Transverse colon (tissue), 4 donors: ENCODE measurements around the gene KCNN3. TPM values are rescaled to one million over a fixed set of nuclear protein-coding genes. Genes with fewer than 3 reads are reported as not detected.

ENCODE experiments used
- DNase-seq: peaks from one replicate; pipeline ENCODE4 v3.0.0-alpha.2; 2019
- H3K27ac ChIP-seq, 4 donors: fragments of 200-600 bp; sonication (generic); 2 replicates each; pipeline ENCODE4 v1.5.1; 2016 to 2018; ENCODE audit warnings: inconsistent platforms in 4 of 4
- H3K27me3 ChIP-seq: fragments of 200-600 bp; sonication (generic); 2 replicates; pipeline ENCODE4 v1.5.1; 2017; ENCODE audit warnings: inconsistent platforms
- H3K36me3 ChIP-seq, 4 donors: fragments of 200-600 bp; sonication (generic); 2 replicates each; pipeline ENCODE4 v1.5.1; 2017 to 2019; ENCODE audit warnings: inconsistent platforms in 4 of 4
- H3K4me1 ChIP-seq, 4 donors: fragments of 200-600 bp; sonication (generic); 2 replicates each; pipeline ENCODE4 v1.5.1; 2017 to 2020; ENCODE audit warnings: inconsistent platforms in 4 of 4
- H3K4me3 ChIP-seq, 4 donors: fragments of 200-600 bp; sonication (generic); 1 replicate in 1 of 4; 2 replicates in 3 of 4; pipeline versions ENCODE4 v1.5.1 to v1.6.1; 2017 to 2019; ENCODE audit warnings: inconsistent platforms in 4 of 4
- H3K9me3 ChIP-seq, 2 donors: fragments of 200-600 bp; sonication (generic); 2 replicates each; pipeline ENCODE4 v1.5.1; 2017 to 2019; ENCODE audit warnings: inconsistent platforms in 2 of 2
- CTCF ChIP-seq, 5 experiments: fragments of 200-600 bp in 3 of 5; fragments of 450-650 bp in 2 of 5; sonication (generic) in 3 of 5; IDR thresholded peaks; 1 replicate in 2 of 5; 2 replicates in 3 of 5; pipeline ENCODE4 v1.5.1; 2016 to 2017; ENCODE audit warnings: antibody characterized with exemption in 5 of 5, inconsistent platforms in 3 of 5, mild to moderate bottlenecking in 2 of 5, moderate library complexity in 1 of 5
- EP300 ChIP-seq: sonication (generic); formaldehyde crosslinking; IDR thresholded peaks from one replicate; pipeline ENCODE4 v1.6.1; 2017; ENCODE audit warnings: antibody characterized with exemption, low read depth
- POLR2A ChIP-seq: fragments of 450-650 bp; IDR thresholded peaks from one replicate; pipeline ENCODE4 v1.6.1; 2016; ENCODE audit warnings: antibody characterized with exemption, mild to moderate bottlenecking, moderate library complexity
- POLR2AphosphoS5 ChIP-seq, 3 donors: sonication (generic); formaldehyde crosslinking; IDR thresholded peaks; one replicate each; pipeline ENCODE4 v1.6.1; 2016; ENCODE audit warnings: antibody characterized with exemption in 3 of 3
- whole genome bisulfite sequencing, 2 donors: methylation state at CpG; one replicate each; pipeline ENCODE4 v1.1.5; 2018; ENCODE audit warnings: low coverage in 1 of 2; 5-methylcytosine and 5-hydroxymethylcytosine counted together
- in situ Hi-C, 4 donors: fragments of 200-750 bp; cut with MboI; loops; one replicate each; pipeline versions ENCODE4 v1.15.0 to v1.15.1; 2017; ENCODE audit warnings: low sequenced_read_pairs in 3 of 4, low pct_ligation_motif_present in 1 of 4, low pct_unique_long_range_greater_than_20kb in 1 of 4
- intact Hi-C: fragments of 100-400 bp; cut with DNase I; formaldehyde crosslinking; loops from one replicate; pipeline ENCODE4 v1.15.1; 2023; ENCODE audit warnings: low total_unique reads
- total RNA-seq, 4 donors: library from RNA; depleted of rRNA; stranded (reverse); fragments of >200 nt; gene quantifications; one replicate each; pipeline ENCODE4 v1.1.0, GENCODE V29; 2016

The KCNN3 gene
- total RNA-seq, 4 donors from 2014 or later = 2.3 to 5.0 (median 3.5) TPM

DNA sequence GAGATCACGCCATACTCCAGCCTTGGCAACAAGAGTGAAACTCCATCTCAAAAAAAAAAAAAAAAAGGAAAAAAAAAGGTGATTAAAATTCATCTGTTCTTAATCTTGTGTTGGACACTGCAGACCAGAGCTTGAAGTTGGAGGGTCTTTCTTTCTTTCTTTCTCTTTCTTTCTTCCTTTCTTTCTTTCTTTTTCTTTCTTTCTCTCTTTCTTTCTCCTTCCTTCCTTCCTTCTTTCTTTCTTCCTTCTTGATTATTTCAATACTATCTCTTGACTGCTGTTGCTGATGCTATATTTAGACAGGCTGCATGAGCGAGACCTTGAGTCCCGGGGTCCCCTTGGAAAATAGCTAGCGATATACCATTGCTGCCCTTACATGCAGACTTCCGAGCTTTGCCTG is 154.7 kb downstream of the KCNN3 start:
- no peaks in the 10 kb centered on the region for H3K9me3 ChIP-seq
- 86% methylated on average over 5 of the region's 5 CpGs; no CpG with 5 or more reads in 1 of the 2 donors for WGBS, 2 donors
- TF ChIP-seq CTCF (IDR thresholded peaks at IDR 0.05) (no peak), EP300 (no peak), POLR2A (no peak), POLR2AphosphoS5 (IDR thresholded peaks at IDR 0.05) (no peak)
- H3K4me3 ChIP-seq = no peak overlapping the region
- intact Hi-C loops = no loop called here
- in situ Hi-C loops = no loop called here
- H3K36me3 ChIP-seq = no peaks in the 10 kb centered on the region
- no peak for DNase-seq
- no peaks in the 10 kb centered on the region for H3K27me3 ChIP-seq
- no peaks in the 10 kb centered on the region for H3K4me1 ChIP-seq
- peak overlapping the region in 1 of 4 donors; percentile 46 for H3K27ac ChIP-seq

GRCh38 chr1:154714638-154715037 is 155.4 kb downstream of the KCNN3 start:
- intact Hi-C loops (no loop called here), in situ Hi-C loops (no loop called here)
- Histone ChIP-seq H3K9me3 (no peaks in the 10 kb centered on the region), H3K27me3 (no peaks in the 10 kb centered on the region), H3K4me3 (no peak overlapping the region), H3K4me1 (no peaks in the 10 kb centered on the region), H3K27ac (no peak overlapping the region), H3K36me3 (no peaks in the 10 kb centered on the region)
- peak; percentile 21 for DNase-seq
- no peak for TF ChIP-seq EP300
- no peak for TF ChIP-seq CTCF (IDR thresholded peaks at IDR 0.05)
- no peak for TF ChIP-seq POLR2A
- no peak for TF ChIP-seq POLR2AphosphoS5 (IDR thresholded peaks at IDR 0.05)
- 43% methylated on average over 3 of the region's 3 CpGs; no CpG with 5 or more reads in 1 of the 2 donors for WGBS, 2 donors

- Histone ChIP-seq H3K4me3 (no peak overlapping the region), H3K27me3 (no peaks in the 10 kb centered on the region), H3K27ac (no peak overlapping the region), H3K4me1 (no peaks in the 10 kb centered on the region), H3K36me3 (no peaks in the 10 kb centered on the region), H3K9me3 (no peaks in the 10 kb centered on the region)
- DNase-seq = no peak
- WGBS, 2 donors = 90 to 96% methylated on average over 2 of the region's 2 CpGs
- intact Hi-C loops = no loop called here
- in situ Hi-C loops = no loop called here
- TF ChIP-seq POLR2A = no peak
- TF ChIP-seq CTCF (IDR thresholded peaks at IDR 0.05) = no peak
- TF ChIP-seq EP300 = no peak
- no peak for TF ChIP-seq POLR2AphosphoS5 (IDR thresholded peaks at IDR 0.05)
Measured at GRCh38 chr1:154714052-154714623, 155.9 kb downstream of the KCNN3 start.

GRCh38 chr1:154713005-154713404 is 157.1 kb downstream of the KCNN3 start:
- TF ChIP-seq POLR2A = no peak
- TF ChIP-seq CTCF (IDR thresholded peaks at IDR 0.05) = no peak
- no peak for TF ChIP-seq POLR2AphosphoS5 (IDR thresholded peaks at IDR 0.05)
- no peak for TF ChIP-seq EP300
- Histone ChIP-seq H3K9me3 (no peaks in the 10 kb centered on the region), H3K4me1 (no peaks in the 10 kb centered on the region), H3K36me3 (no peaks in the 10 kb centered on the region), H3K4me3 (no peak overlapping the region), H3K27me3 (no peaks in the 10 kb centered on the region), H3K27ac (no peak overlapping the region)
- intact Hi-C loops (no loop called here), in situ Hi-C loops (no loop called here)
- 90 to 94% methylated on average over 9 to 11 of the region's 11 CpGs for WGBS, 2 donors
- no peak for DNase-seq
